Mesothelial cell of epicardium (in vitro differentiated cells): Measurements from ENCODE around the gene TINAG. TPM values are rescaled to one million over a fixed set of nuclear protein-coding genes. Genes with fewer than 3 reads are reported as not detected.

Source experiments
- DNase-seq, 2 experiments: peaks; one replicate each; pipeline ENCODE4 v3.0.0; 2021; ENCODE audit warnings: low spot score in 2 of 2; ENCODE audit not compliant: unreplicated experiment in 2 of 2
- H3K27ac Mint-ChIP-seq: 2 replicates; pipeline ENCODE4 v1.8.0; 2021; ENCODE audit warnings: mixed read lengths
- H3K27me3 Mint-ChIP-seq: 2 replicates; pipeline ENCODE4 v1.8.0; 2021; ENCODE audit warnings: low read depth, mixed read lengths
- H3K36me3 Mint-ChIP-seq: 2 replicates; pipeline ENCODE4 v1.8.0; 2021; ENCODE audit warnings: mixed read lengths
- H3K4me1 Mint-ChIP-seq: 2 replicates; pipeline ENCODE4 v1.8.0; 2021; ENCODE audit warnings: mixed read lengths
- H3K4me3 Mint-ChIP-seq: 2 replicates; pipeline ENCODE4 v1.8.0; 2021; ENCODE audit warnings: mild to moderate bottlenecking, moderate library complexity, mixed read lengths
- H3K9me3 Mint-ChIP-seq: 2 replicates; pipeline ENCODE4 v1.8.0; 2021; ENCODE audit warnings: mixed read lengths
- CTCF ChIP-seq: fragments of 200-600 bp; sonication (generic); IDR thresholded peaks from one replicate; pipeline ENCODE4 v1.5.0; 2021; ENCODE audit warnings: antibody characterized with exemption; ENCODE audit not compliant: unreplicated experiment
- total RNA-seq: library from RNA; stranded (reverse); gene quantifications from 3 replicates; pipeline ENCODE4 v1.2.1, GENCODE V29; 2021

The TINAG gene
- total RNA-seq, 1 donor from 2014 or later: not detected

GRCh38 chr6:54284161-54284860, 23.9 kb upstream of the TINAG start:
- no peaks in the 10 kb centered on the region for H3K27me3 Mint-ChIP-seq
- H3K4me3 Mint-ChIP-seq: no peak overlapping the region
- H3K27ac Mint-ChIP-seq: no peak overlapping the region
- peaks cover 17% of the 10 kb centered on the region for H3K4me1 Mint-ChIP-seq
- no peak for TF ChIP-seq CTCF
- DNase-seq: no peak
- H3K36me3 Mint-ChIP-seq: no peaks in the 10 kb centered on the region
- H3K9me3 Mint-ChIP-seq: no peaks in the 10 kb centered on the region

GRCh38 chr6:54285595-54285994, 22.6 kb upstream of the TINAG start:
- Mint-ChIP-seq H3K36me3 (no peaks in the 10 kb centered on the region), H3K27me3 (no peaks in the 10 kb centered on the region), H3K27ac (no peak overlapping the region), H3K9me3 (no peaks in the 10 kb centered on the region), H3K4me1 (peaks cover 17% of the 10 kb centered on the region), H3K4me3 (no peak overlapping the region)
- TF ChIP-seq CTCF: no peak
- no peak for DNase-seq

- DNase-seq: no peak
- H3K27me3 Mint-ChIP-seq: no peaks in the 10 kb centered on the region
- no peak for TF ChIP-seq CTCF
- H3K9me3 Mint-ChIP-seq: no peaks in the 10 kb centered on the region
- no peak overlapping the region for H3K27ac Mint-ChIP-seq
- H3K4me3 Mint-ChIP-seq: no peak overlapping the region
- peaks cover 17% of the 10 kb centered on the region for H3K4me1 Mint-ChIP-seq
- H3K36me3 Mint-ChIP-seq: no peaks in the 10 kb centered on the region
Measured at GRCh38 chr6:54286141-54286540, 22.1 kb upstream of the TINAG start.

- Mint-ChIP-seq H3K27me3 (no peaks in the 10 kb centered on the region), H3K9me3 (no peaks in the 10 kb centered on the region), H3K4me3 (no peak overlapping the region), H3K27ac (no peak overlapping the region), H3K4me1 (peaks cover 17% of the 10 kb centered on the region), H3K36me3 (no peaks in the 10 kb centered on the region)
- no peak for DNase-seq
- no peak for TF ChIP-seq CTCF
Measured at GRCh38 chr6:54288474-54288873, 19.8 kb upstream of the TINAG start.

- no peaks in the 10 kb centered on the region for H3K36me3 Mint-ChIP-seq
Measured at GRCh38 chr6:54289426-54289825, 18.8 kb upstream of the TINAG start.

More at GRCh38 chr6:54289426-54289825, 18.8 kb upstream of the TINAG start:
- H3K27ac Mint-ChIP-seq: no peak overlapping the region
- TF ChIP-seq CTCF: no peak
- no peaks in the 10 kb centered on the region for H3K9me3 Mint-ChIP-seq
- peaks cover 17% of the 10 kb centered on the region for H3K4me1 Mint-ChIP-seq
- no peak for DNase-seq
- no peaks in the 10 kb centered on the region for H3K27me3 Mint-ChIP-seq
- H3K4me3 Mint-ChIP-seq: no peak overlapping the region
